ENCODE measurements around the gene LRRC71.
A peak's percentile ranks its signal among the peaks of the same experiment; 100 is the strongest.

The LRRC71 gene

DNA sequence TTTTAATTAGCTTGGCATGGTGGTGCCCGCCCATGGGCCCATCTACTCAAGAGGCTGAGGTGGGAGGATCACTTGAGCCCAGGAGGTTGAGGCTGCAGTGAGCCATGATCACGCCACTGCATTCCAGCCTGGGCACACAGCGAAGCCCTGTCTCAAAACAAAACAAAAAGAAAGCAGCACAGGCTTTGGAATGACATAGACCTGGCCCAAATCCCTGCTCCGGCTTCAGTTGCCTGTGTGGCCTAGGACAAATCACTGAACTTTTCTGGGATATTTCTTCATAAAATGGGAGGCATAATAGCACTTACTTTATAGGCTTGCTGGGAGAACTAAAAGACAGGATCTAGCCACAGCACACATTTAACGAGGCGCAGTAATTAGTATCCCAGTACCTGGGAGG is 24.5 kb upstream of the LRRC71 start:
- H3K36me3 ChIP-seq (ENCODE audit: control insufficient read depth in 2 of 2, insufficient read depth in 1 of 2, low read length in 2 of 2) = no peaks in the 10 kb centered on the region
- no peaks in the 10 kb centered on the region for H3K9me3 ChIP-seq (ENCODE audit: control insufficient read depth, insufficient read depth, low read depth, low read length)
- no peaks in the 10 kb centered on the region for H3K4me1 ChIP-seq (ENCODE audit: control insufficient read depth, insufficient read depth, low read length)
- POLR2A ChIA-PET = no interaction called here
- no peak for TF ChIP-seq ZFP37 (tag by site-specific recombination; IDR thresholded peaks at IDR 0.05)
- peak; percentile 87 for TF ChIP-seq GLIS1 (tag by site-specific recombination; IDR thresholded peaks at IDR 0.05)
- CTCF ChIA-PET = interaction anchor here (0.6 to 0.9 kb wide), 3 partner anchors 41 to 765 kb away, joined by 3 to 4 read pairs (median 3); no protein-coding TSS in a partner anchor
- H3K27ac ChIP-seq (ENCODE audit: extremely low read depth, low read depth, low read length) = no peak overlapping the region
- H3K4me3 ChIP-seq (ENCODE audit: low read depth, low read length) = no peak overlapping the region

DNA sequence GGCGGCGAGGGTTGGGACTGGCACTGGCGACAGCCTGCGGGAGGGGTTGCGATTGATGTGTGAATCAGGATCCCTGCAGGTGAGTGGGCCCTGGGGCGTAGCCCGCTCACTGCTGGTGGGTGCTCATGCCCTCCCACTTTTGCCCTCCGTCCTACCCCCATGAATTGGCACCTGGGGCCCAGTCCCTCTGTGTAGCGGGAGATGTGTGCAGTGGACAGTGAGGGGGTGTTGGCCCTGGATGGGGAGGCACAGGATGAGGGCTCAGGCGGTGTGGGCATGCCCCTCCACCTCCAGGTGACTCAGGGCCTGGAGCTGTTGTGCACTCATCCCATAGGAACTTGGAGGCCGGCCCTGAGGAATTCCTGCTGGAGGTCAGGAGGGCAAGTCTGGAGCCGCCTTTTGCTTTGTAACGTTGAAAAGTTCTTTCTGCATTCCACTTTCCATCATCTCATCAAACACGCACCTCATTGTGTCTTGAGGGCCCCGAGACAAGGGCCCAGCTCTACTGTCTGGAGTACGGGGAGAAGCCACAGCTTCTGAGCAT is 23.9 kb upstream of the LRRC71 start:
- ChIA-PET CTCF (interaction anchor here (0.7 to 2.8 kb wide), 3 partner anchors 23 to 38 kb away, joined by 3 to 12 read pairs (median 10); partner anchors contain the start of gene LRRC71), POLR2A (no interaction called here)
- Histone ChIP-seq H3K27ac (ENCODE audit: extremely low read depth, low read depth, low read length) (no peak overlapping the region), H3K4me1 (ENCODE audit: control insufficient read depth, insufficient read depth, low read length) (no peaks in the 10 kb centered on the region), H3K36me3 (ENCODE audit: control insufficient read depth in 2 of 2, insufficient read depth in 1 of 2, low read length in 2 of 2) (no peaks in the 10 kb centered on the region), H3K9me3 (ENCODE audit: control insufficient read depth, insufficient read depth, low read depth, low read length) (no peaks in the 10 kb centered on the region), H3K4me3 (ENCODE audit: low read depth, low read length) (no peak overlapping the region)
- TF ChIP-seq, protein P1, sequence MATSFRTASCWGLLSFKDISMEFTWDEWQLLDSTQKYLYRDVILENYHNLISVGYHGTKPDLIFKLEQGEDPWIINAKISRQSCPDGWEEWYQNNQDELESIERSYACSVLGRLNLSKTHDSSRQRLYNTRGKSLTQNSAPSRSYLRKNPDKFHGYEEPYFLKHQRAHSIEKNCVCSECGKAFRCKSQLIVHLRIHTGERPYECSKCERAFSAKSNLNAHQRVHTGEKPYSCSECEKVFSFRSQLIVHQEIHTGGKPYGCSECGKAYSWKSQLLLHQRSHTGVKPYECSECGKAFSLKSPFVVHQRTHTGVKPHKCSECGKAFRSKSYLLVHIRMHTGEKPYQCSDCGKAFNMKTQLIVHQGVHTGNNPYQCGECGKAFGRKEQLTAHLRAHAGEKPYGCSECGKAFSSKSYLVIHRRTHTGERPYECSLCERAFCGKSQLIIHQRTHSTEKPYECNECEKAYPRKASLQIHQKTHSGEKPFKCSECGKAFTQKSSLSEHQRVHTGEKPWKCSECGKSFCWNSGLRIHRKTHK (tag by site-specific recombination; IDR thresholded peaks at IDR 0.05) = no peak
- TF ChIP-seq, protein P2, sequence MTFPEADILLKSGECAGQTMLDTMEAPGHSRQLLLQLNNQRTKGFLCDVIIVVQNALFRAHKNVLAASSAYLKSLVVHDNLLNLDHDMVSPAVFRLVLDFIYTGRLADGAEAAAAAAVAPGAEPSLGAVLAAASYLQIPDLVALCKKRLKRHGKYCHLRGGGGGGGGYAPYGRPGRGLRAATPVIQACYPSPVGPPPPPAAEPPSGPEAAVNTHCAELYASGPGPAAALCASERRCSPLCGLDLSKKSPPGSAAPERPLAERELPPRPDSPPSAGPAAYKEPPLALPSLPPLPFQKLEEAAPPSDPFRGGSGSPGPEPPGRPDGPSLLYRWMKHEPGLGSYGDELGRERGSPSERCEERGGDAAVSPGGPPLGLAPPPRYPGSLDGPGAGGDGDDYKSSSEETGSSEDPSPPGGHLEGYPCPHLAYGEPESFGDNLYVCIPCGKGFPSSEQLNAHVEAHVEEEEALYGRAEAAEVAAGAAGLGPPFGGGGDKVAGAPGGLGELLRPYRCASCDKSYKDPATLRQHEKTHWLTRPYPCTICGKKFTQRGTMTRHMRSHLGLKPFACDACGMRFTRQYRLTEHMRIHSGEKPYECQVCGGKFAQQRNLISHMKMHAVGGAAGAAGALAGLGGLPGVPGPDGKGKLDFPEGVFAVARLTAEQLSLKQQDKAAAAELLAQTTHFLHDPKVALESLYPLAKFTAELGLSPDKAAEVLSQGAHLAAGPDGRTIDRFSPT (tag by site-specific recombination; IDR thresholded peaks at IDR 0.05) = 0 out of 2 replicates have a peak, but pooled peaks have one; percentile 30
- TF ChIP-seq TCF7L2 (IDR thresholded peaks at IDR 0.05; ENCODE audit: borderline replicate concordance, low read depth, low read length) (no peak), ZFHX2 (tag by site-specific recombination; conservative IDR thresholded peaks at IDR 0.05) (peak; percentile 83), ZBTB21 (tag by site-specific recombination; IDR thresholded peaks at IDR 0.05) (no peak), ZNF23 (tag by site-specific recombination; IDR thresholded peaks at IDR 0.05; ENCODE audit: borderline replicate concordance) (no peak), ZNF221 (tag by site-specific recombination; IDR thresholded peaks at IDR 0.05; ENCODE audit: borderline replicate concordance) (no peak), EGR2 (tag by site-specific recombination; IDR thresholded peaks at IDR 0.05; ENCODE audit: low read depth) (peak; percentile 85), ZNF302 (tag by site-specific recombination; IDR thresholded peaks at IDR 0.05; ENCODE audit: low read depth) (no peak), REST (tag by site-specific recombination; IDR thresholded peaks at IDR 0.05) (no peak), ZNF138 (tag by site-specific recombination; IDR thresholded peaks at IDR 0.05; ENCODE audit: borderline replicate concordance) (no peak), ZNF600 (tag by site-specific recombination; IDR thresholded peaks at IDR 0.05) (no peak), ZNF561 (tag by site-specific recombination; IDR thresholded peaks at IDR 0.05; ENCODE audit: borderline replicate concordance) (no peak), ZNF544 (tag by site-specific recombination; IDR thresholded peaks at IDR 0.05) (no peak), KLF7 (tag by site-specific recombination; IDR thresholded peaks at IDR 0.05; ENCODE audit: borderline replicate concordance) (no peak)
